Stimulated activated CD8-positive, alpha-beta memory T cell treated with anti-CD3 and anti-CD28 coated beads, Interleukin-7, amount 100 ng/mL, for 48 hours (primary cell): ENCODE data around the gene PRTFDC1.
"Not testable (repeated sequence)": the region's sequence is repeated elsewhere in the genome, so short reads cannot be mapped to it uniquely, and the experiment has no call there.

Source experiments
- DNase-seq, 2 donors: peaks; one replicate each; pipeline ENCODE4 v3.0.0-alpha.2; 2020; ENCODE audit warnings: low read depth in 1 of 2; ENCODE audit errors: extremely low read depth in 1 of 2

The PRTFDC1 gene, protein sequence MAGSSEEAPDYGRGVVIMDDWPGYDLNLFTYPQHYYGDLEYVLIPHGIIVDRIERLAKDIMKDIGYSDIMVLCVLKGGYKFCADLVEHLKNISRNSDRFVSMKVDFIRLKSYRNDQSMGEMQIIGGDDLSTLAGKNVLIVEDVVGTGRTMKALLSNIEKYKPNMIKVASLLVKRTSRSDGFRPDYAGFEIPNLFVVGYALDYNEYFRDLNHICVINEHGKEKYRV

DNA sequence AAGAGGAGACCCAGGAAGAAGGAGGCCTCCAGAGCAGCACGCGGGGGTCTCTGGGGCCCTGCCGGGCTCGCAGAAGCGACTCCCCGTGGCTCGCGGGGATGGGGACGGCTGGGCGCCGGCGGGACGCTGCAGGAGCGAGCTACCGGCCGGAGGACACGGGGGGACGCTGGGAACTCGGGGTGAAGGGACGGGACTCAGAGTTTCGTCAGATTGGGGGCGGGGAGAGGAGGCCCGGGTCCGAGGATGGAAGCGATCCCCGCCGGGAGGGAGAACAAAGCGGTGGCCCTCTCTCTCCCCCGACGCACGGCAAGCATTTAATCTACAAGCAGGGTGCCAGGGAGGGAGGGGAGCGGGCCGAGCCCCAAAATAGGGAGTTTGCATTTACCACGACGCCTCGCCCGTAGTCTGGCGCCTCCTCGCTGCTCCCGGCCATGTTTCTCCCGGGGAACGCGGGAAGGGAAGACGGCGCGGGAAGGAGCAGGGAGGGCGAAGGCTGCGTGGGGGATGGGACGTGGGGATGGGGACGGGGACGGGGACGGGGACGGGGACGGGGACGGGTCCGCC lies at the start of gene PRTFDC1:
Gene PRTFDC1 (minus strand): TSS at position 464 of the 564 bp plus-strand sequence. CDS start 31 bp downstream, at position 433.
- DNase-seq = no peak

DNA sequence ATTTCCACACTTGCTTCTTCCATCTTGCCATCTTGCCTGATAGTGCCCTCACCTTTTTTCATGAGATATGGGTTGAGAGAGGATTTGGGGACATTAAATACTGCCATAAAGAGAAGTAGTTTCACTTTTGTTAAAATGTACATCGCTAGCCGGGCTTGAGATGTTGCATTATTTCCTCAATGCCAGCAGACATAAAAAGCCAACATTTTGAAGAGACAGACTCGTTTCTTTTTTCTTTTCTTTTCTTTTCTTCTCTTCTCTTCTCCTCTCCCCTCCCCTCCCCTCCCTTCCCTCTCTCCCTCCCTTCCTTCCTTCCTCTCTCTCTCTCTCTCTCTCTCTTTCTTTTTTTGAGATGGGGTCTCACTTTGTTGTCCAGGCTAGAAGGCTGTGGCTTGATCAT lies 45.6 kb upstream of the PRTFDC1 start:
- DNase-seq = no peak

DNA sequence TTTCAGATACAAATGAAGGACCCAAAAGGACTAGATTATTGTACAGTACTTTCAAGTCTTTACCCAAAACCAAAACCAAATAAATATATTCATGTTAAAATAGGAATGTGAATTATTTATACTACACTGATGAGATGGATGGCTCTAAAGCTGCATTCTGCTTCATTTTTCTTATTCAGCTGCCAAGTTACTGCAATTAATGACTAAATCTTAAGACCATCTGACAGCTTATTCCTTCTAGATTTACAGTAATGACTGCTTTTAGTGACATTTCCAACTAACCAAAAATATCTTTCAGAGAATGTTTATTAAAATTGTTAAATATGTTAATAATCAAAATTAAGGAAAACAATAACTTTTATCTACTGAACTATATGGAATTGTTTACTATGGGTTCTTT lies 42.7 kb upstream of the PRTFDC1 start:
- no peak for DNase-seq

DNA sequence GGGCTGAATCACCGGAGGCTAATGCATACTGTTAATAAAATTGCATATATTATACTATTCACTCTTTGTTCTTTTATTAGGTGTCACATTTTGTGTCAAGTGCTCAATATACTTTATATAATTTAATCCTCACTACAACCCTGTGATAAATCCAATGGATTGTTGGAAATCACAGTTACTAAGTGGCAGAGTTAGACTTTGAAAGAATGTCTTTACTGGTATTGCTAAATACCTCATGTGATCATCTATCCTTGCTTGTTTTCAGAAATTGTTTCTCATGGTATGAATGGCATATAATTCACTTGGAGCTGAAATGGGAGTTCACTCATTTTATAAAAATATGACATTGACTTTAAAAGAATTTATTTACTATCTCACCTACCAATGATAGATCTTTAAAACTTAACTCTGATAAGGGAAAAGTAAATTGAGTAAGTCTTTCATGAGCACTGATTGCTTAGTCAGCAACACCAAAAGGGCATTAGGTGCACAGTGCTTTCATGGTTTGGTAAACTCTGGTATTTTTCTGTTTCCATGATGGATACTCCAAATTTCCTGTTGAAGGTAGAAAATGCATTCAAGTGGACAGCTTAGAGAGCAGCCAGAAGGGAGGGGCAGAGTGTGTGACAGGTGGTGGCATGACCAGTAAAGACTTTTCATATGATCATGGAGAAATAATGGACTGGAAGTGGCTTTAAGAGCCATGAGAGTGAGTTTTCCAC lies 41.0 kb upstream of the PRTFDC1 start:
- DNase-seq = no peak

DNA sequence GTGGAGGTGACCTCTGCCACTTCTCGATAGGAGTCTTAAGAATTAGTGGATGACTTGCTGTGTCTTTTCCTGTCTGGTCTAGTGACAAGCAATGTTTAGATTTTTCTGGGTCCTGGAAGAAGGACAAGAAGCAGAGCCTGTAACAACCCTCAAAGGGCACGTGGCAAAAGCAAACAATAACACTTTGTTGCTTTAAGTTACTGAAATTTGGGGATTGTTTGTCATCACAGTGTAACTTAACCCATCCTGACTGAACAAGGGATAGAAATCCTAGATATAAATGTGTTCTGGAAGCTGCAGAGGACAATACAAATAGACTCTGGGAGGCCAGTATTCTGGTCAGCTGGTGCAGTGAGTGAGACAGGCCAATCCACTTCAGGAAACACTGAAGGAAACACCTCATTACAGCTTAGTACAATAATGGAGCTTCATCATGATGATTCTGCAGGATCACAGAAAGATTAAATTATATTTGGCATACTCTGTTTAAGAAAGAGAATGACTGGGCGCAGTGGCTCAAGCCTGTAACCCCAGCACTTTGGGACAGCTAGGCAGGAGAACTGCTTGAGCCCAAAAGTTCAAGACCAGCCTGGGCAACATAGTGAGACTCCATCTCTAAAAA lies 40.2 kb upstream of the PRTFDC1 start:
- DNase-seq = no peak

DNA sequence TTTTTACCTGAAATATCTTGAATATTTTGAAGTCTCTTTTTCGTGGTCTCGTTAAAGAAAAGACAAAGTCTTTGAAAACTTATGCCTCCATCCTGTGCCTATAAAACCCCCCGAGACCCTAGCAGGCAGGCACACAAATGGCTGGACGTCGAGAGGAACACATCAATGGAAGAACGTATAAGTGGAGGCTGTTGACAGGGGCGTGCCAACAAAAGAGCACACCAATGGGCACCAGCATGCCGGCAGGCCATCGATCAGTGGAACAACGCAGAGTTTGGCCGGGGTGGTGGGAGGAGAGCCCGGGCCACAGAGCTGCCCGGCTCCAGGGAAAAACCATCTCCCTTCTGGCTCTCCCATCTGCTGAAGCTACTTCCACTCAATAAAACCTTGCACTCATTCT lies 38.9 kb upstream of the PRTFDC1 start:
- no peak for DNase-seq

DNA sequence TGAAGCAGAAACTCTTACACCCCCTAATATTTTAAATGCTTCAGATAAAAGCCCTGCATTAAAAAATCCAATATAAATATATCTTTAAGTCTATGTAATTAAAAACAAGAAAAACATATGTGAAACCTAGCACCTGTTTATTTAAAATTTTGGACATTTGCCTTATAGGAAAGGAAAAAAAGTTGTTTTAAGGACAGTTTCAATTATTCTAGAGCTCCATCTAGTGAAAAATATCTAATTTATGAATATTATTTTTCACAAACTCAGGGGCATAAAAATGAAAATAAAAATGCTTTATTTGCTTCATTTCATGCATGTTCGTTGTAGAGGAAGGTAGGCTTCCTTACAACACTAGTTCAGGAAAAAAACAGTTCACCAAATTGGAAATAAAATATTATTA lies 37.5 kb upstream of the PRTFDC1 start:
- DNase-seq = no peak

DNA sequence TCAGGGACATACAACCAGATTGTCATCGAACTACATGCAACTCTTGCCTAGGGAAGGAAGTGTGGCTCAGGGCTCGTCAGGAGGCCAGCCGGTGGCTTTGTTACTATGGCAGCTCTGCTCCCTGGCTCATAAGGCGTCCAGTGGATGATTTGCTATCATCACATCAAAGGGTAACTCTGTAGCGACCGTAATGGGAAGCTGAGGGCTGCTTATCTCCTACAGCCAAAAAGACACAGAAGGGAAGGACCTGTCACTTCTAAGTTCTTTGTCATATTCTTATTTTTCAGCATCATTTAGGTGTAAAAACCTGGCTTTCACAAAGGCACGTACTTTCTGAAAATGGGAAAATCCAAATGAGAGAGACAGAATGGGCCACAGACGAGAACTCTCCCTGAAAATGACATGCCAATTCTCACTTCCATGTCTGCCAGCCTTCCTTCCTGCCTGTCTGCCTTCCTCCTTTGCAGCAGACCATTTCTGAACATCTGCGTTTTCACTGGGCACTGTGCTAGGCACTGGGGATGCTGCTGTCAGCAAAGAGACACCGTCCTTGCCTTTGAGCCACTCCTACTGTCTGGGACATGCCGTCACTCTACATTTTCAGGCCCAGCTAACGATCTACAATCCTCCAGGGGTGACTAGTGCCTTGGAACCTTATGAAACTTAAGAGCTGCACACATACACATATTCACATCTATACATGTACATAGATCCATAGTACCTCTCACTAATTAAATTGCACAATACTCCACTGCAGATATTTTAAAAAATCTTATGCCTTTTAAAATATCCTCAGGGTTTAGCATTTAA lies 36.6 kb upstream of the PRTFDC1 start:
- DNase-seq = no peak

DNA sequence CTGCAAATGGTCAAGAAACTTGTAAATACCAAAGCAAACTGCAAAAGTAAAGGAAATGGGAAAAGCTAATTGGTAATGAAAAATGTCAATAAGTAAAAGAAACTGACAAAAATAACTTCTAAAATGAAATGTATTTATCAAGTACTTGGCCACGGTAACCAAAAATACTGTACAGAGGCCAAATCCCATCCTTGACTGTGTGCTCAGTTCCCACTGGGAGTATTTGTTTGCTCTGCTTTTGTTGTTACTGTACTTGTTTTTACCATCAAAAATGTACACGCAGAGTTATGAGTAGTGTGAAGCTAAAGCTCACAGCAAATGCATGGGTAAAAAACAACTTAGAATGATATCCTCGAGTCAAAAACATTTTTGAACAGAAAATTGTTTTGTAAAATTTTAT lies 32.5 kb upstream of the PRTFDC1 start:
- no peak for DNase-seq

DNA sequence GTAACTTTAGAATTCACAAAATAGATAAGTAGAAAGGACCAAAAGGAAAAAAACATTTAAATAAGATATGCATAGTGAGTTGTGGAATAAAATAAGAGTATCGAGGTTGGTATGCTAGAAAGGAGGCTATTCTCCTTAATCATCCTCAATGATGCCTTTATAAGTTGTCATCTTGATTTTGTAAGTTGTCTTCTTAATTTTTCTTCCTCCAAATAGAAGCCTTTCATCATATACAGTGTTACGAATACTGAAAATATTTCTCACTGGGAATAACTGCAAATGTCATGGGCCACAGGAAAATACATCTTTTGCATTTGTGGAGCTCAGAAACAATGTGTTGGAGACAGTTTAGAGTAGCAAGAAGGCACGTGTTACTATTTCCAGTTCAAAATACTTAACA lies 31.5 kb upstream of the PRTFDC1 start:
- DNase-seq = no peak

DNA sequence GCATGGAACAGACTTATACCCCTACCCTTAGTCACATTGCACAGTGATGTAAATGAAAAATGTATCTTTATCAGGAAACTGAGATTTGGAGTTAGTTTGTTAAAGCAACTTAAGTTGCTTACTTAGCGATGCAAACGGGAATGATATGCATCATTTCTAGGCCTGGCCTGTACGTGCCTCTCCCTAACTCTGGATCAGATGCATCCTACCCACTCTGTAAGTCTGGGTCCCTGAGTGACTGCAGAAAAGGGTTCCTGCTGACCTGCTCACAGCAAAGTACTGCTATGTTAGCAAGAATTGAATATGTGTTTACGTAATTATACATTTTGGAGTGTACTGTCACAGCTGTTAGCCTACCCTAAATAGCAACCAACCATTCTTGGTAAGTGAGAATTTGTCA lies 30.7 kb upstream of the PRTFDC1 start:
- DNase-seq = no peak

DNA sequence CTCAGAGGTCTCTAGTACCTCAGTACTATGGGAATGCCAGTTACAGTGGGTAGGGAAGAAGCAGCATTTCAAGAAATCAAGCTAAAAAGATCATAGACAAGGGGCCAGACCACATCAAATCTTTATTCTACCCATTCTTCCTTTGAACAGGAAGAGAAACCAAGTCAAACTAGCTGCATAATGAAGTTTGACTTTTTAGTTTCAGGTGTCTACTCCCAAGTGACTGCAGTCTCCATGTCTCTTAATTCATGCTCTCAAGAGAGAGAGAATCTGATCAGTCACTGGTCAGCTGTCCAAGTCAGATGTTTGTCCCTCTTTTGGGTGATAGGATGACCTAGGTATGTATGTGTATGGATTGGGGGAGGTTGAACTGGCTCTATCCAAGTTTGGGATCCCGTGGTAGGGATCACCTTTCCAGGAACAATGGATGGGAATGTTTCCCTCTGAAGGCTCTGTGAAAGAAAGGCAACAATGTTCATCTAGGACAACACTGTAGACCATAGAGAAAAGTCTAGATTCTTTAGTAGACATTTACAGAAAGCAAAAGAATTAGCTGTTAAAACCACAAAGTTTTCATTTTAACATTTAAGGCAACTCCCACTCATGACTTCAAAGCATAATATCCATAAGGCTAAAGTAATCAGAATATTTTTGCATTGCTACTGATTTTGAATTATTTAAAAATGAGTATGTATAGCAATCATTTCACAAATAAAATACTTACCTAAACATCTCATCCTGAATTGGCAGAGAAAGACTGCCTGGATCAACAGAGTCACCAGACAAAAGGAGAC lies 30.1 kb upstream of the PRTFDC1 start:
- no peak for DNase-seq

DNA sequence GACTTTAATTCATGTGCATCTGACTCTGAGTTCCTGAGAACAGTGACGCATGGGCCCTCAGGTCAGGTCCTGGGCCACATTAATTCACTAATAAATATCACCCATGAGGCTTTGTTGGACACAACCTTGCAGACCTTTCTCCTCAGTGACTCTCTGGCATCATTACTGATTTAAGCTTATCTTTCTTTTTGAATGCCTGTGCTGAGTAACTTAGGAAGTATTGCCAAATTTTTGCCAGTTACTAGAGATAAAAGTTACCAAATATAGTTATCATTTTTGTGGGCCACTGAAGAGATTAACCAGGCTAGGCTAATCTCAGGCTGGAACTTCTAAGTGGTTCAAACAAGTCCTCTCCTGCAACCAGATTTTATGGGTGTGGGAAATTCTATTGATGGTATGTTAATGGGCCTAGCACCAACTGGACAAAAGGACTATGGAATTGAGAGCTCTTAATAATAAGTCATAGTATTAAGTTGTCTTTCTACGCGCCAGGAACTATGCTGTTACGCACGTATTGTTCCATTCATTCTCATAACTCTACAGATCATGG lies 28.8 kb upstream of the PRTFDC1 start:
- DNase-seq = no peak

DNA sequence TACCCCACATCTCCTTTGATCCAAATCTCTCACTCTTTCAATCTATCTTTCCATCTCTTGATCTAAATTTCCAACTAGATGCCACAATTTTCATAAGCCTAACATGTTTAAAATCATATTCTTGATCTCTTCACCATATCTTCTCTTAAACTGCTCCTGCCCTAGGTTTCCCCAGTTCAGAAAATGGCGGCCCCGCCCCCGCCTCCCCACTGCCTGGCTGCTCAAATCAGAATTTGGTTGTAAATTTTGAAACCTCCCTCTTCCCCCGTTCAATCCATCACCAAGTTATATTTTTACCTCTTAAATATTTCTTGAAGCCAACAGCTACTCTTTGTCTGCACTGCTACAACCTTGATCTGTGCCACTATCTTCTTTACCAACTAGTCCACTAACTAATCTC lies 27.3 kb upstream of the PRTFDC1 start:
- no peak for DNase-seq

DNA sequence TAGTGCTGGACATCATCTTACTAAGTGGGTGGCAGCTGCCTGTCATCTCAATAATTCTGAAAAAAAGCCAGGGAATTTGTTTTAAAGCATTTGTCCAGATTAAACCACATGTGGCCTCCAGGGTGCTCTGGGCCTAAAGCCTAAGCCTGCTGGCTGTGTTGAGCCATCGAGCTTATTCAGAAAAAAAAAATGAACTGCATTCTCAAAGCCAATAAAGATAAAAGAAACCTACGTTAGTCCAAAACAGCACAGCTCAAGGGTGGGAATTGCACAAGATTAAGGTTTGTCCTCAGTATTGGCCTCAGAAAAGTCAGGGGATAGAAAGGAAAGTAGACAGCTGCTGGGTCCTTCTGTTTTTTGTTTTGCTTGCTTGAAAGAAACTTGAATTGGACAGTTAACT lies 22.6 kb upstream of the PRTFDC1 start:
- DNase-seq = no peak

DNA sequence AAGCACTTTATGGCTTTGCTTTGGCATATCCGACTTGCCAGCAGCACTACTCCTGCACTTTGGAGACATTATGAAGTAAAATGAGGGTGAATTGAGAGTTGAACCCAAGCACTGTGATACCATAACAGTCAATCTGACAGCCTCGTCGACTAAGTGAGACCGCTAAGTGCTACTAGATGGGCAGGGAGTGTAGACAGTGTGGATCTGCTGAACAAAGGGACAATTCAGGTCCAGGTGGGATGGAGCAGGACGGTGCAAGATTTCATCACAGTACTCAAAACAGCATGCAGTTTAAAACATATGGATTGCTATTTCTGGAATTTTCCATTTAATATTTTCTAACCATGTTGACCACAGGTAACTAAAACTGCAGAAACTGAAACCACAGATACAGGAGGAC lies 20.8 kb upstream of the PRTFDC1 start:
- DNase-seq = no peak

DNA sequence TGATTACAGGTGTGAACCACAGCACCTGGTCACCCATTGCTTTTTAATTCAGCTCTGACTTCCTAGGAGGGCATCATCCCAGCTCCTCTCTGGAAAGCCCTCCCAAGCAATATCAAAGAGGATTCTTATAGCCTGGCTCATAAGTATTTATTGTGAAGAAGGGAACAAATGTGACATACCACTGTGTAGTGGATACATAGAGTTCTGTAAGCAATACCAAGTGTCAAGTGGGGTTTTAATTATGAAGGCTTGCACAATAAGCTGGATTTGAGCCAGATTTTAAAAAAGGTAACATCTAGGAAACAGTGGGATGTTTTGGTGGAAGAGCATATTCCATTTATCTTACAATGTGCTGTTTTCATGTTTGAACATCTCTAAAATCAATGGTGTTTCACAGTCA lies 19.0 kb upstream of the PRTFDC1 start:
- no peak for DNase-seq

DNA sequence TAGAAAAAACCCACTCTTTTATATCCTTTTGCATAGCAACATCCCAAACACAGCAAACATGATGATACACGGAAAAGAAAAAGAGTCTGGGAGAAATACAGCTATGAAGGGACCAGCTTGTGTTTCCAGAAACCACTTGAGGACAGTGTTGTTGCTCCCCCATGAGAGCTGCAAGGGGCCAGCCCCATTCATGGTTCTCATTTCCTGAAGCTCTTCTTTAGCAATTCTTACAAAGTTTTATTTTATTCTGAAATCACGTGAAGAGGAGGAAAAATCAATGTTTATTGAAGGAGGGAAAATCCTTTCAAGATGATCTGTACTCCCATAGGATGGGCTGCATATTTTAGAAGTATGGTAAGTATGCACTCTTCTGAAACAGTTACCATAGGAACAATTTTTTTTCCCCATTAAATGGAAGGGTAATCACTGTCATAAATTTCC lies 17.5 kb upstream of the PRTFDC1 start:
- no peak for DNase-seq

DNA sequence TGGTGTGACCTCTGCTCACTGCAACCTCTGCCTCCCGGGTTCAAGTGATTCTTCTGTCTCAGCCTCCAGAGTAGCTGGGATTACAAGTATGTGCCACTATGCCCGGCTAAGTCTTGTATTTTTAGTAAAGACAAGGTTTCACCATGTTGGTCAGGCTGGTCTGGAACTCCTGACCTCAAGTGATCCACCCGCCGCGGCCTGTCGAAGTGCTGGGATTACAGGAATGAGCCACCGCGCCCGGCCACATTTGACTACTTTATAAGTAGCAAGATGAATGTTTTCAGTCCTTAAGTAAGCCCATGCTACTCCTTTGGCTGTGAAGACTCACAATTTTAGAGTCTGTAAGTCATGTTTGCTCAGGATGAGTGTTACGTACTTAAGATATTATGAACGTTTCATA lies 16.5 kb upstream of the PRTFDC1 start:
- DNase-seq = not testable (repeated sequence)

DNA sequence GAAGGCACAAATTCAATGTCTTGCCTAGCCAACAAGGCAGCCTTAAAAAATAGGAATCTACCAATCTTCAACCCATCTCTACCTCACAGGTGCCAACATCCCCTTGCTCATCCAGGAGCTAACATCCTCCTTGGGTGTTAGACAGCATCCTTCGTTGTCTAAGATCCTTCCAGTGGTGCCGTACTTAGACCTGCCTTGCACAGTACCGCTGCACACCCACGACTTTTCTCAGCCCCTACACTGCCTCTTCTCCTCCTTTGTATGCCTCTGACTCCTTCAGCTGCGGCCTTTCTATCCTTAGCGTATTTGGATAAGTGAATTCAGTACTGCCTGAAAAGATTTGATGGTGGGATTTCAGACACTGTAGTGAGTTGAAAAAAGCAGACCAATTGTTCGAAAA lies 15.9 kb upstream of the PRTFDC1 start:
- no peak for DNase-seq
